Measurements from ENCODE around the gene CACNA1B. TPM values are rescaled to one million over a fixed set of nuclear protein-coding genes. Genes with fewer than 3 reads are reported as not detected.

Gene CACNA1B
- total and polyA plus RNA-seq, 8 donors = 0.16 to 1.3 (median 0.31) TPM

- intact Hi-C loops (cut with DNase I) = no loop called here
Observed at GRCh38 chr9:137875354-137875753, 2.2 kb upstream of the CACNA1B start.

GRCh38 chr9:137875846-137876245, 1.7 kb upstream of the CACNA1B start:
- H3K27me3 ChIP-seq = peaks cover 0 to 4% (median 0%) of the 10 kb centered on the region in 4 donors
- H3K9me3 ChIP-seq = no peaks in the 10 kb centered on the region
- ATAC-seq = no peak
- no peak overlapping the region for H3K27ac ChIP-seq
- 77 to 79% methylated on average over 10 of the region's 10 CpGs for WGBS, 2 donors
- FAIRE-seq = no peak
- TF ChIP-seq, protein P1, sequence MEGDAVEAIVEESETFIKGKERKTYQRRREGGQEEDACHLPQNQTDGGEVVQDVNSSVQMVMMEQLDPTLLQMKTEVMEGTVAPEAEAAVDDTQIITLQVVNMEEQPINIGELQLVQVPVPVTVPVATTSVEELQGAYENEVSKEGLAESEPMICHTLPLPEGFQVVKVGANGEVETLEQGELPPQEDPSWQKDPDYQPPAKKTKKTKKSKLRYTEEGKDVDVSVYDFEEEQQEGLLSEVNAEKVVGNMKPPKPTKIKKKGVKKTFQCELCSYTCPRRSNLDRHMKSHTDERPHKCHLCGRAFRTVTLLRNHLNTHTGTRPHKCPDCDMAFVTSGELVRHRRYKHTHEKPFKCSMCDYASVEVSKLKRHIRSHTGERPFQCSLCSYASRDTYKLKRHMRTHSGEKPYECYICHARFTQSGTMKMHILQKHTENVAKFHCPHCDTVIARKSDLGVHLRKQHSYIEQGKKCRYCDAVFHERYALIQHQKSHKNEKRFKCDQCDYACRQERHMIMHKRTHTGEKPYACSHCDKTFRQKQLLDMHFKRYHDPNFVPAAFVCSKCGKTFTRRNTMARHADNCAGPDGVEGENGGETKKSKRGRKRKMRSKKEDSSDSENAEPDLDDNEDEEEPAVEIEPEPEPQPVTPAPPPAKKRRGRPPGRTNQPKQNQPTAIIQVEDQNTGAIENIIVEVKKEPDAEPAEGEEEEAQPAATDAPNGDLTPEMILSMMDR (IDR thresholded peaks at IDR 0.05) = no peak
- intact Hi-C loops (cut with DNase I) = no loop called here
- H3K4me1 ChIP-seq = no peaks in the 10 kb centered on the region
- no peaks in the 10 kb centered on the region for H3K36me3 ChIP-seq
- no peak overlapping the region for H3K4me3 ChIP-seq
- no peak for DNase-seq

More at GRCh38 chr9:137875354-137875753, 2.2 kb upstream of the CACNA1B start:
- Histone ChIP-seq H3K9me3 (no peaks in the 10 kb centered on the region), H3K27me3 (peaks cover 0 to 4% (median 0%) of the 10 kb centered on the region in 4 donors), H3K4me3 (no peak overlapping the region), H3K27ac (no peak overlapping the region), H3K4me1 (no peaks in the 10 kb centered on the region), H3K36me3 (no peaks in the 10 kb centered on the region)
- ATAC-seq = no peak
- 70 to 74% methylated on average over 14 of the region's 14 CpGs for WGBS, 2 donors
- no peak for FAIRE-seq
- TF ChIP-seq, protein P1 (IDR thresholded peaks at IDR 0.05) = no peak
- DNase-seq = no peak

DNA sequence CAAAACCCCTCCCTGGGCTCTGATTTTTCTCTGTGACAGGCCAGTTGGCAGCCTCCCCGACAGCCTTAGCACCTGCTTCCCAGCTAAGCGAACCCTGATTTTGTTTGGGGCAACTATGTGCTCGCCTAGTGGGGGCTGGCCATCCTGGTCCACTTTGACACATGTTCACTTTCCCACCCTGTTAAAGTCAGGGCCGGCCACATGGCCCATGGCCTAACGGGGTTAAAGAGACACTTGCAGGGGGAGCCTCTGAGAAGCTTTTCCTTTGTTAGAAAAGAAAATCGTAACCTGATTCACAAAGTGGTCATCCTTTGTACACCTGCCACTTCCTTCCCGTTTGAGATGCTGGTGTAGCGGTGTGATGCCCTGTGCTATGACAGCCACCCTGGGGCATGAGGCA, 1.3 kb upstream of the CACNA1B start:
- H3K27ac ChIP-seq = no peak overlapping the region
- peaks cover 0 to 4% (median 0%) of the 10 kb centered on the region in 4 donors for H3K27me3 ChIP-seq
- H3K36me3 ChIP-seq = no peaks in the 10 kb centered on the region
- H3K4me1 ChIP-seq = no peaks in the 10 kb centered on the region
- ATAC-seq (no peak), FAIRE-seq (no peak), DNase-seq (no peak)
- intact Hi-C loops (cut with DNase I) = no loop called here
- WGBS, 2 donors = 50 to 57% methylated on average over 8 of the region's 8 CpGs
- H3K9me3 ChIP-seq = no peaks in the 10 kb centered on the region
- no peak overlapping the region for H3K4me3 ChIP-seq
- TF ChIP-seq, protein P1 (IDR thresholded peaks at IDR 0.05) = no peak

DNA sequence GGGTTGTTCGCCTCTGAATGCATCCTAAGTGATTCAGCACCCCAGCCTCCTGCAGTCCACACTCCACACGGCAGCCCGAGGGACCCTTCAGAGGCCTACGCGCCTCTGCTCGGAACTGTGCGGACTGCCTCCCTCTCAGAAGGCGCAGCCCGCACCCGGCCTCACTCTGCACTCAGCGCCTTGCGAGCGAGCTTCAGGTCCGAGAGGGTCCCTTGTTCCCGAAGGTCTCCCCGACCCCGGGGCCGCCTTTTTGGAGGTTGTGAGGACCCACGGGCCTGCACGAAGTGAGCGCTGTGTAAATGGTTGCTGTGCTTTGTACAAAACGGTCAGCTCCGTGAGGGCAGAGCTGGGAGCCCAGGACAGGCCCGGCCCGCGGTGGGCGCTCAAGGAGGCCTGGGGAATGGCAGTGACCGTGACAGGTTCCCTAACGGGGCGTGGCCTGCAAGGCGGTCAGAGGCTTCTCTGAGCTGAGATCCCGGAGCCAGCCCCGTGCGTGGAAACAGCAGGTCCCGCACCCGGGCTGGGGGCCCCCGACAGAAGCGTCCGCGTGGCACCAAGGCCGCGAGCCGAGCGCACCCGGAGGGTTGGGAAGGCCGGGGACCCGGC, 698 bp upstream of the CACNA1B start:
- Histone ChIP-seq H3K4me3 (no peak overlapping the region), H3K4me1 (no peaks in the 10 kb centered on the region), H3K27ac (no peak overlapping the region), H3K36me3 (no peaks in the 10 kb centered on the region), H3K27me3 (peaks cover 0 to 4% (median 0%) of the 10 kb centered on the region in 4 donors), H3K9me3 (no peaks in the 10 kb centered on the region)
- TF ChIP-seq, protein P1 (IDR thresholded peaks at IDR 0.05) = no peak
- no peak for ATAC-seq
- no peak for FAIRE-seq
- peak in 1 of 6 donors; percentile 65 for DNase-seq
- WGBS, 2 donors = 44 to 59% methylated on average over 47 of the region's 47 CpGs
- intact Hi-C loops (cut with DNase I) = no loop called here

All from pancreas (tissue), 10 donors.